ENCODE results near the gene DSC1.

DSC1 gene

GRCh38 chr18:31120594-31120993 is 42.1 kb downstream of the DSC1 start:
- TF ChIP-seq CTCF (IDR thresholded peaks at IDR 0.05; ENCODE audit: low read depth, low read length, poor library complexity, severe bottlenecking) = no peak
- Histone ChIP-seq H4K20me1 (ENCODE audit: control insufficient read depth, insufficient read depth, low read depth, low read length) (no peaks in the 10 kb centered on the region), H3K79me2 (ENCODE audit: control insufficient read depth, low read length) (no peaks in the 10 kb centered on the region), H3K9me3 (ENCODE audit: control insufficient read depth, insufficient read depth, low read length) (no peaks in the 10 kb centered on the region), H3K4me1 (ENCODE audit: control insufficient read depth, low read length) (no peaks in the 10 kb centered on the region), H3K4me2 (ENCODE audit: low read length) (no peak overlapping the region), H3K36me3 (ENCODE audit: control insufficient read depth, low read length) (no peaks in the 10 kb centered on the region), H3K9me2 (replicated peaks; ENCODE audit: control insufficient read depth, low read length) (no peaks in the 10 kb centered on the region), H3K4me3 (ENCODE audit: low read length) (no peak overlapping the region), H3K27ac (ENCODE audit: low read depth, low read length) (no peak overlapping the region), H3K27me3 (ENCODE audit: control insufficient read depth, low read length) (no peaks in the 10 kb centered on the region), H3F3A (ENCODE audit: control insufficient read depth, insufficient read depth) (no peaks in the 10 kb centered on the region)

- TF ChIP-seq EZH2phosphoT487 (IDR thresholded peaks at IDR 0.05; ENCODE audit: borderline replicate concordance, low read length) = no peak
- no peak for TF ChIP-seq CTCF (IDR thresholded peaks at IDR 0.05; ENCODE audit: low read depth, low read length, poor library complexity, severe bottlenecking)
- H3K4me2 ChIP-seq (ENCODE audit: low read length) = no peak overlapping the region
Measured at GRCh38 chr18:31116853-31117595, 45.6 kb downstream of the DSC1 start.

GRCh38 chr18:31112804-31113203 is 49.9 kb downstream of the DSC1 start:
- no peak overlapping the region for H3K4me2 ChIP-seq (ENCODE audit: low read length)
- no peaks in the 10 kb centered on the region for H3K9me3 ChIP-seq (ENCODE audit: control insufficient read depth, insufficient read depth, low read length)
- H3K27me3 ChIP-seq (ENCODE audit: control insufficient read depth, low read length) = no peaks in the 10 kb centered on the region
- H3K36me3 ChIP-seq (ENCODE audit: control insufficient read depth, low read length) = no peaks in the 10 kb centered on the region
- no peaks in the 10 kb centered on the region for H4K20me1 ChIP-seq (ENCODE audit: control insufficient read depth, insufficient read depth, low read depth, low read length)
- no peak overlapping the region for H3K4me3 ChIP-seq (ENCODE audit: low read length)
- no peaks in the 10 kb centered on the region for H3K4me1 ChIP-seq (ENCODE audit: control insufficient read depth, low read length)
- no peak overlapping the region for H3K27ac ChIP-seq (ENCODE audit: low read depth, low read length)
- no peaks in the 10 kb centered on the region for H3K9me2 ChIP-seq (replicated peaks; ENCODE audit: control insufficient read depth, low read length)
- H3F3A ChIP-seq (ENCODE audit: control insufficient read depth, insufficient read depth) = no peaks in the 10 kb centered on the region
- H3K79me2 ChIP-seq (ENCODE audit: control insufficient read depth, low read length) = no peaks in the 10 kb centered on the region
- TF ChIP-seq CTCF (IDR thresholded peaks at IDR 0.05; ENCODE audit: low read depth, low read length, poor library complexity, severe bottlenecking) (no peak), EZH2phosphoT487 (IDR thresholded peaks at IDR 0.05; ENCODE audit: borderline replicate concordance, low read length) (no peak)

More at GRCh38 chr18:31116853-31117595, 45.6 kb downstream of the DSC1 start:
- H3K79me2 ChIP-seq (ENCODE audit: control insufficient read depth, low read length) = no peaks in the 10 kb centered on the region
- no peaks in the 10 kb centered on the region for H3K4me1 ChIP-seq (ENCODE audit: control insufficient read depth, low read length)
- H3K36me3 ChIP-seq (ENCODE audit: control insufficient read depth, low read length) = no peaks in the 10 kb centered on the region
- no peak overlapping the region for H3K4me3 ChIP-seq (ENCODE audit: low read length)
- H4K20me1 ChIP-seq (ENCODE audit: control insufficient read depth, insufficient read depth, low read depth, low read length) = no peaks in the 10 kb centered on the region
- H3K27me3 ChIP-seq (ENCODE audit: control insufficient read depth, low read length) = no peaks in the 10 kb centered on the region
- no peak overlapping the region for H3K27ac ChIP-seq (ENCODE audit: low read depth, low read length)
- H3K9me2 ChIP-seq (replicated peaks; ENCODE audit: control insufficient read depth, low read length) = no peaks in the 10 kb centered on the region
- H3K9me3 ChIP-seq (ENCODE audit: control insufficient read depth, insufficient read depth, low read length) = no peaks in the 10 kb centered on the region
- no peaks in the 10 kb centered on the region for H3F3A ChIP-seq (ENCODE audit: control insufficient read depth, insufficient read depth)

Measured in DOHH2 (cell line).